Activated T-cell treated with anti-CD3 and anti-CD28 coated beads, Interleukin-2, amount 50 U/mL, for 4 hours (primary cell): ENCODE results near the gene CDKAL1. TPM values are rescaled to one million over a fixed set of nuclear protein-coding genes. Genes with fewer than 3 reads are reported as not detected.

Experiments used
- ATAC-seq, 2 donors: fragments of 200-7000 bp; cut with Tn5 transposase; one replicate each; pipeline ENCODE4 v1.10.0; 2021
- DNase-seq: peaks from one replicate; pipeline ENCODE4 v3.0.0-alpha.2; 2020
- H3K27me3 Mint-ChIP-seq: one replicate; pipeline ENCODE4 v1.8.0; 2021; ENCODE audit warnings: low read depth, mixed read lengths
- H3K36me3 Mint-ChIP-seq: one replicate; pipeline ENCODE4 v1.8.0; 2022; ENCODE audit warnings: mixed read lengths; ENCODE audit not compliant: insufficient read depth
- H3K4me1 Mint-ChIP-seq: one replicate; pipeline ENCODE4 v1.8.0; 2021; ENCODE audit warnings: low read depth, mixed read lengths
- H3K4me3 Mint-ChIP-seq: one replicate; pipeline ENCODE4 v1.8.0; 2021; ENCODE audit warnings: mild to moderate bottlenecking, moderate library complexity, mixed read lengths
- H3K9me3 Mint-ChIP-seq: one replicate; pipeline ENCODE4 v1.8.0; 2021; ENCODE audit warnings: mixed read lengths
- total RNA-seq, 3 donors: library from RNA; stranded (reverse); gene quantifications; one replicate each; pipeline ENCODE4 v1.2.1, GENCODE V29; 2021

Gene CDKAL1
- total RNA-seq, 3 donors from 2014 or later, result 23.2 to 26.0 (median 23.6) TPM

DNA sequence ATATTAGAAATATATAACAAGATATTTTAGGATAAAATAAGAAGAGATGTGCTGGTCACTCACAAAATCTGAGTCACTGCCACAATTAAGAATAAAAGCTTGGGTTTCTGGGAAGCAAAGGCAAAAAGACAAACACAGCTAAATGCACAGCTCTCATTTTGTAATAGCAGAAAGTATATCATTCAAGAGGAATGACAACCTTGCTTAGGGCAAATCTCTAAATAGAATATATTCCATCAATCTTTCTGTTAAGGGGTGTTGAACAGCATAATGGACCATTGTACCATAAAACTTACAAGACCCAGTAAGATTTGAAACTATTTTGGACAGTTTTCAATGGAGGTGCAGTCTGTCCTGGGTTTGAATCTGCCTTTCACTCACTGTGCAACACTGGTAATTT is 594.3 kb downstream of the CDKAL1 start:
- Mint-ChIP-seq H3K27me3 (no peaks in the 10 kb centered on the region), H3K9me3 (no peaks in the 10 kb centered on the region), H3K4me1 (no peaks in the 10 kb centered on the region), H3K4me3 (no peak overlapping the region), H3K36me3 (peaks cover 9% of the 10 kb centered on the region)
- no peak for DNase-seq
- no peak for ATAC-seq

GRCh38 chr6:21131406-21131805 is 597.1 kb downstream of the CDKAL1 start:
- no peaks in the 10 kb centered on the region for H3K4me1 Mint-ChIP-seq
- DNase-seq (no peak), ATAC-seq (no peak)
- no peak overlapping the region for H3K4me3 Mint-ChIP-seq
- H3K27me3 Mint-ChIP-seq, result no peaks in the 10 kb centered on the region
- H3K36me3 Mint-ChIP-seq, result peaks cover 6% of the 10 kb centered on the region
- no peaks in the 10 kb centered on the region for H3K9me3 Mint-ChIP-seq

DNA sequence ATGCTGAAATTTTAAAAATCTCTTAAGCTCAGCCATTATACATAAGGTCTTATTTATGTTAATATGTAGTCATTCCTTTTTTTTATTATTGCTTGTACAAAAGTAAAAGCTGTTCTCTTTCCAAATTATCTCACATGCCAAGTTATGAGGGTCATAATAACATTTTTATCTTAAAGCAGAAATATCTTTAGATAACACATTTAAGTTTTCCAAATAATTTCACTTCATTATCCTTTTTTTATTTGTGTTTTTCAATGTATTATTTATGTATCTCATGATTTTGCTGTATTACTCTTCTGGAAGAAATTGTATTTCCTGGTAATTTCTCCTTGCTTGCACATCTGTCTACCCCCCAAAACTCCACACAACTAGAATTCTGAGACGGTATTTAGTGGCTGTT is 598.2 kb downstream of the CDKAL1 start:
- no peaks in the 10 kb centered on the region for H3K9me3 Mint-ChIP-seq
- DNase-seq, result no peak
- no peak for ATAC-seq
- peaks cover 6% of the 10 kb centered on the region for H3K36me3 Mint-ChIP-seq
- H3K27me3 Mint-ChIP-seq, result no peaks in the 10 kb centered on the region
- H3K4me3 Mint-ChIP-seq, result no peak overlapping the region
- no peaks in the 10 kb centered on the region for H3K4me1 Mint-ChIP-seq

- Mint-ChIP-seq H3K27me3 (no peaks in the 10 kb centered on the region), H3K36me3 (peaks cover 9% of the 10 kb centered on the region), H3K4me1 (no peaks in the 10 kb centered on the region), H3K4me3 (no peak overlapping the region), H3K9me3 (no peaks in the 10 kb centered on the region)
- no peak for ATAC-seq
- no peak for DNase-seq
These were observed 598.9 kb downstream of the CDKAL1 start for GRCh38 chr6:21132856-21133838.

GRCh38 chr6:21133901-21134300 is 599.6 kb downstream of the CDKAL1 start:
- Mint-ChIP-seq H3K4me3 (no peak overlapping the region), H3K4me1 (no peaks in the 10 kb centered on the region), H3K27me3 (no peaks in the 10 kb centered on the region), H3K36me3 (peaks cover 9% of the 10 kb centered on the region), H3K9me3 (no peaks in the 10 kb centered on the region)
- ATAC-seq, result no peak
- no peak for DNase-seq

DNA sequence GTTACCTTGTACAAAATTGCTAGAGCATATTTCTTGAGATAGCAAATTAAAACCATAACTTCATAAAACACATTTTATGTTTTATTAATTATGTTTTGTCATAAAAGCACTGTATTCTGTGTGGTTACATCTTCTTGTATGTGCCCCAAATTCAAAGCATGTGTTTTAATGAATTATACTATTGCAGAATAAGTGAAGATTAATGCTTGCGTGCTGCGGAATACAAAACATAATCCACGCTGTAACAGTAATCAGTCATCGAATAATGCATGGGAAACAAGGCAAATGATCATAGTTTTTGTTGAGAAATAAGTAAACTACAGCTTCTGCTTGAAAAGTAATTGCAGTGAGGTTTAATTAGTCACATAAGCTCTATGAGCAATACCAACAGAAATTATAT is 600.1 kb downstream of the CDKAL1 start:
- no peak overlapping the region for H3K4me3 Mint-ChIP-seq
- no peaks in the 10 kb centered on the region for H3K27me3 Mint-ChIP-seq
- DNase-seq (no peak), ATAC-seq (no peak)
- H3K36me3 Mint-ChIP-seq, result peaks cover 13% of the 10 kb centered on the region
- H3K9me3 Mint-ChIP-seq, result no peaks in the 10 kb centered on the region
- H3K4me1 Mint-ChIP-seq, result no peaks in the 10 kb centered on the region

- ATAC-seq (no peak), DNase-seq (no peak)
- Mint-ChIP-seq H3K4me3 (no peak overlapping the region), H3K4me1 (no peaks in the 10 kb centered on the region), H3K36me3 (peaks cover 17% of the 10 kb centered on the region), H3K27me3 (no peaks in the 10 kb centered on the region), H3K9me3 (no peaks in the 10 kb centered on the region)
These were observed 601.3 kb downstream of the CDKAL1 start for GRCh38 chr6:21135484-21136013.

DNA sequence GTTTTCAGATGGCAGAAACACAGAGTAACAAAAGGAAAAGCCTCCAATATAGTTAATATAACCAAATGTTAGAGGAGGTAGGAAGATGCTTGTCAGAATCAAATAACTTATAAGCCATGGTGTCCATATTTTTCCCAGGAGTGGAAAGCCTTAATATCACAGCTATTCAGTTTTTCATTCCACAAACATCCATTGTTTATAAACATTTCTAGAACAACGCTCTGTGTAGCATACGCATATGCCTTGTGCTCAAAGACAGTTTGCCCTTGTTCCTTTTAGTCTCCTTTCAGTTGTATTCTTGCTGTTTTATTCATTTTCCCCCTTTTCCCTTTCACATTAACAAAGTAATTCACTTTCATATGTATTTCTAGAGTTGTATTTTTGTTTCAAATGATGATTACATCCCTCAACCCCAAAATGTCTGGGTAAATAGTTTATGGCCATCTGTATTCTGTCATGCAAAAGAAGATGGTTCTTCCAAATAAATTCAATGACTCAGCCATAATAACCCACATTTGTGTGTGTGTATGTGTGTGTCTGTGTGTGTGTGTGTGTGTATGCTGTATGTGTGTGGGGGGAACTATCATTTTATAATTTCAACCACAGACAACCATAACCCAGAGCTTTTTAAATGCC is 603.6 kb downstream of the CDKAL1 start:
- H3K27me3 Mint-ChIP-seq, result no peaks in the 10 kb centered on the region
- no peaks in the 10 kb centered on the region for H3K4me1 Mint-ChIP-seq
- H3K4me3 Mint-ChIP-seq, result no peak overlapping the region
- H3K36me3 Mint-ChIP-seq, result peaks cover 26% of the 10 kb centered on the region
- ATAC-seq (no peak), DNase-seq (no peak)
- H3K9me3 Mint-ChIP-seq, result no peaks in the 10 kb centered on the region

DNA sequence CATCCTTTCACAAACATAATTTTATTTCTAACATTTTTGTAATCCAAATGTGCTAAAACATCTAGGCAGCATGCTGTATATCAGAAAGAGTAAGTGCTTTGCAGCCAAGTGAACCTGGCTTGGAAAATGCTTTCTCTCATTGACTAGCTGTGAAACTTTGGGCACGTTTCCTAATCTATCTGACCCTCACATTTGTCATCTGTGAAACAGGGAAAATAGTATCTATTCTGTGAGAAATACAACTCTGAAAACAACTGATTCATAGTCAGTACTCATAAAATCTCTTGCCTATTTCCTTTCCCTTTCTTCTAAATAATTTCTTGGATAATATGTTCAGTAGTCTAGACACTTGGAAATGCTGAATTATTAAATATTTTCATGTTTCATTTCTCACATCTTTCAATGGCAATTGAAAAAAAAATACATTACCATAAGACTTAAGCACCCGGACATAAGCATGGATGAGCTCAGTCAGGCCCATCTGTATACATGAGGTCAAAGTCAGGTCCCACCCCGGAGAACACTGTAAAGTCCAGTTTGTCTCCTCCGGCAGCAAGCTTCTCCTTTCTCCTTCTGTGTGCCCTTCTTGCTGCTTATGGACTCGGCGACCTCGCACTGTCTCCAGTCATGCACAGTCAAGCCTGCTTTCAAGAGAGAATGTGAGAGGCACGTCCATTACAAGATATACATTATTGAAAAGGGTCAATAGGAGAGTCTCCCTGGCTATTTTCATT is 604.2 kb downstream of the CDKAL1 start:
- Mint-ChIP-seq H3K4me1 (no peaks in the 10 kb centered on the region), H3K4me3 (no peak overlapping the region), H3K36me3 (peaks cover 27% of the 10 kb centered on the region), H3K27me3 (no peaks in the 10 kb centered on the region), H3K9me3 (no peaks in the 10 kb centered on the region)
- DNase-seq (no peak), ATAC-seq (no peak)

- Mint-ChIP-seq H3K27me3 (no peaks in the 10 kb centered on the region), H3K4me1 (no peaks in the 10 kb centered on the region), H3K9me3 (no peaks in the 10 kb centered on the region), H3K36me3 (peaks cover 23% of the 10 kb centered on the region), H3K4me3 (no peak overlapping the region)
- ATAC-seq (no peak), DNase-seq (no peak)
These were observed 606.7 kb downstream of the CDKAL1 start for GRCh38 chr6:21140966-21141365.

DNA sequence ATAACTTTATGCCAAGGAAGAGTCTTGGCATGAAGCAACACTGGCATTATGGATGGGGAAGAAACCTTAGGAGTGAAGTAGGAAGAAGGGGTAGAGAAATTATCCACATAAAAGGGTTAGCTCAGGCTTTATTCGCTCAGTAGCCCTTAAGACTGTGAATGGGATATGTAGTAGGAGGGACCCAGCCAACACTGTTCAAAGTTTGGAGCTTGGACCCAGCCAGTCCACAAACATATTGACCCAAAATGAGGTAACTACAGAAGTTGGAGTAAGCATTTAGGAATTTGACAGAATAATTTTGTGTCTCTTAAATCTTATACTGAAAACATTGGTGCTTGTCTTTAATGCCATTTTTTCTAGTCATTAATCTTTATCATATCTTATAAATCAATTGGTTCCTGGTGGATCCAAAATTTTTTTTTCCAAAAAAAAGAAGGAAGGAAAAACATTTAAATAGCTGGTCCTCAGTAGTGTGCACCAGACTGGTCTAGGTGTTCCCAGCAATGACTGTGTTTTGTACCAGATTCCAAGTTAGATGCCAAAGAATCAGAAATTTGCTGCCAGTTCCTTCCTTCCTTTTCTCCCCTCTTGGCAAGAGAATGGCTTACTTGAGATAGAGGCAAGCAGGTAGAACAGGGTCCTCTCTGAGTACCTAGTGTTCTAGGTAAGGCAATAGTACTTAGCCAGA is 607.5 kb downstream of the CDKAL1 start:
- DNase-seq (no peak), ATAC-seq (no peak)
- Mint-ChIP-seq H3K9me3 (no peaks in the 10 kb centered on the region), H3K27me3 (no peaks in the 10 kb centered on the region), H3K4me1 (no peaks in the 10 kb centered on the region), H3K4me3 (no peak overlapping the region), H3K36me3 (peaks cover 21% of the 10 kb centered on the region)

DNA sequence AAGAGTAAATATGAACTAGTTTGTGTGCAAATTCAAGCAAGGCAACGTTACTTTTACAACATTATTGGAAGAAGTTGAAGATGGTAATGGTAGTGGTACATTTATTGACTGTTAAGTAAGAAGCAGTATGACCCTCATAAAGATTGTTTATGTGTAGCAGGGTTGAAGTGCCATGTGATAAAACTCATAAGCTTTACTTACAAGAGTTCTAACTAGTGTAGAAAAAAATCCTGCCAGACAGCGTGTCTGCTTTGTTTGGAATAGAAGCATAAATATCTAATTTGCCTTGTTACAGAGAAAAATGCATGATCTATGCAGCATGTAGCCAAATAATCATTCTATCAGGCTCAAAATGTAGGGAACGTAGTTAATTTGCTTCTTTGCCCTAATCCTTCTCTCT is 608.5 kb downstream of the CDKAL1 start:
- DNase-seq, result no peak
- H3K27me3 Mint-ChIP-seq, result no peaks in the 10 kb centered on the region
- peaks cover 21% of the 10 kb centered on the region for H3K36me3 Mint-ChIP-seq
- no peak overlapping the region for H3K4me3 Mint-ChIP-seq
- no peaks in the 10 kb centered on the region for H3K4me1 Mint-ChIP-seq
- no peak for ATAC-seq
- no peaks in the 10 kb centered on the region for H3K9me3 Mint-ChIP-seq

DNA sequence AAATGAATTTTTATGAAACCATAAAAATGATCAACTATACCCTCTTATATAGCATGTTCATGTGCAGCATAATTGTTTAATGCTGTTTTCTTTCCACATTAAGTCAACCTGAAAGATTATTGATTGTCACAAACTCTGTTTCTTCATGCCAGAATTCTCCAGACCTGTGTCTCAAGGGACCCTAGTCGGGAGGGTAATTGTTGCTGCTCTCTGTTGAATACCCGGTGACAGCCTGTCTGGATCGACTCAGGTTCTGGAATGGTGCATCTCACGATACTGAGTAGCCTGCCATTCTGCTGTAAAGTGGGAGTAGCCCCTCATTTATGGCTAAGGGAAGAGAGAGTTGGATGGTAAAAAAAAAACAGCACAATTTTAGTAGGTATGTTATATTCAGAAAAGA is 609.4 kb downstream of the CDKAL1 start:
- no peak overlapping the region for H3K4me3 Mint-ChIP-seq
- peaks cover 18% of the 10 kb centered on the region for H3K36me3 Mint-ChIP-seq
- no peaks in the 10 kb centered on the region for H3K9me3 Mint-ChIP-seq
- no peaks in the 10 kb centered on the region for H3K27me3 Mint-ChIP-seq
- H3K4me1 Mint-ChIP-seq, result no peaks in the 10 kb centered on the region
- no peak for DNase-seq
- no peak for ATAC-seq

GRCh38 chr6:21144928-21145327 is 610.7 kb downstream of the CDKAL1 start:
- DNase-seq, result no peak
- Mint-ChIP-seq H3K27me3 (no peaks in the 10 kb centered on the region), H3K4me1 (no peaks in the 10 kb centered on the region), H3K36me3 (peaks cover 11% of the 10 kb centered on the region), H3K4me3 (no peak overlapping the region), H3K9me3 (no peaks in the 10 kb centered on the region)
- ATAC-seq, result no peak
